Activated T-cell treated with anti-CD3 and anti-CD28 coated beads, Interleukin-2, amount 50 U/mL, for 1 hour (primary cell): ENCODE data around the gene CTSF.

Experiments
- DNase-seq: peaks from one replicate; pipeline ENCODE4 v3.0.0-alpha.2; 2020

The CTSF gene

GRCh38 chr11:66529655-66530054 is 38.8 kb downstream of the CTSF start:
- no peak for DNase-seq

GRCh38 chr11:66529069-66529468 is 39.3 kb downstream of the CTSF start:
- DNase-seq, result no peak

- no peak for DNase-seq
Measured at GRCh38 chr11:66524304-66525040, 43.9 kb downstream of the CTSF start.

- no peak for DNase-seq
Measured at GRCh38 chr11:66523611-66524010, 44.8 kb downstream of the CTSF start.
